SK-N-DZ (cell line): ENCODE data around the gene ALKBH8. TPM values are rescaled to one million over a fixed set of nuclear protein-coding genes. Genes with fewer than 3 reads are reported as not detected.

Experiments used
- DNase-seq: peaks from one replicate; pipeline ENCODE4 v3.0.0-alpha.2; 2015; ENCODE audit warnings: low spot score
- polyA plus RNA-seq, 2 experiments: library from polyadenylated mRNA; depleted of rRNA; stranded (reverse); fragments of >200 nt; gene quantifications; 2 replicates each; pipeline ENCODE4 v1.2.3, GENCODE V29; 2014

ALKBH8 gene, protein sequence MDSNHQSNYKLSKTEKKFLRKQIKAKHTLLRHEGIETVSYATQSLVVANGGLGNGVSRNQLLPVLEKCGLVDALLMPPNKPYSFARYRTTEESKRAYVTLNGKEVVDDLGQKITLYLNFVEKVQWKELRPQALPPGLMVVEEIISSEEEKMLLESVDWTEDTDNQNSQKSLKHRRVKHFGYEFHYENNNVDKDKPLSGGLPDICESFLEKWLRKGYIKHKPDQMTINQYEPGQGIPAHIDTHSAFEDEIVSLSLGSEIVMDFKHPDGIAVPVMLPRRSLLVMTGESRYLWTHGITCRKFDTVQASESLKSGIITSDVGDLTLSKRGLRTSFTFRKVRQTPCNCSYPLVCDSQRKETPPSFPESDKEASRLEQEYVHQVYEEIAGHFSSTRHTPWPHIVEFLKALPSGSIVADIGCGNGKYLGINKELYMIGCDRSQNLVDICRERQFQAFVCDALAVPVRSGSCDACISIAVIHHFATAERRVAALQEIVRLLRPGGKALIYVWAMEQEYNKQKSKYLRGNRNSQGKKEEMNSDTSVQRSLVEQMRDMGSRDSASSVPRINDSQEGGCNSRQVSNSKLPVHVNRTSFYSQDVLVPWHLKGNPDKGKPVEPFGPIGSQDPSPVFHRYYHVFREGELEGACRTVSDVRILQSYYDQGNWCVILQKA
- polyA plus RNA-seq (2014; cell fraction: cytosol; rRNA removed) = 4.5 and 5.3 TPM in 2 replicates
- 4.5 and 5.4 TPM in 2 replicates for polyA plus RNA-seq (2014; cell fraction: nucleus; rRNA removed)

DNA sequence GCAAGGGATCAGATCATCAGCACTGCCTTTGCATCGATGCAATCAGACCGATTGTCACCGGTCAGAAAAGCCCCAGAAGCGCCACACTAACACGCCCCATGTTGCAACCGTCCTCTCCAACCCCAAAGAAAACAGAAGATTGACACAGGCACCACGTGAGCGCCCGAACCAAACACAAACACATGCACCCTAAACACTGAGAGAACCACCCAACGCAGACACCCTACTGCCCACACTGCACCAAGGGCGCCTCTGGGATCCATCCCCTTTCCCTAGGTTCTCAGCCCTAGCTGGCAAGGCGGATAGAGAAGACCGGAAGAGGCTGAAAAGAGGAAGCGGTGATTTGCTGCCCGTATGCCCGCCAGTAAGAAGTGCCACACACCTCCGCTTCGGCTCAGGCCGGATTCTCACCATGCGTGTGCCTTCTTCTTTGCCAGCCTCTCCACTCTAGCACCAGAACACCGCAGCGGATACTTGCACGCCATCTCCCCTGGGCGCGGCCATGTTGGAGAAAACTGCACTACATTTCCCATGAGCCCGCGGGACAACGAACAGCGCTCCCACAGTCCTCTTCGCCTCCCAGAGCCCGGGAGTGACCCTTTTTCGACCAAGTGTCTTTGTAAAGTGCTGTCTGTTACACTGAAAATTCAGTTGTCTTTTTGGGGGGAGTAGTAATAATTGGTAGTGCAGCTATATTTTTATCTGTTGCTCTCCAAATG is at the start of gene ALKBH8:
Gene ALKBH8, minus strand, starts transcription at position 517 of the 719 bp plus-strand sequence. CDS start 4,842 bp downstream, outside the sequence.
- peak; percentile 34 for DNase-seq

GRCh38 chr11:107612445-107612844 is 46.9 kb upstream of the ALKBH8 start:
- no peak for DNase-seq

GRCh38 chr11:107609400-107610218 is 44.1 kb upstream of the ALKBH8 start:
- no peak for DNase-seq

DNA sequence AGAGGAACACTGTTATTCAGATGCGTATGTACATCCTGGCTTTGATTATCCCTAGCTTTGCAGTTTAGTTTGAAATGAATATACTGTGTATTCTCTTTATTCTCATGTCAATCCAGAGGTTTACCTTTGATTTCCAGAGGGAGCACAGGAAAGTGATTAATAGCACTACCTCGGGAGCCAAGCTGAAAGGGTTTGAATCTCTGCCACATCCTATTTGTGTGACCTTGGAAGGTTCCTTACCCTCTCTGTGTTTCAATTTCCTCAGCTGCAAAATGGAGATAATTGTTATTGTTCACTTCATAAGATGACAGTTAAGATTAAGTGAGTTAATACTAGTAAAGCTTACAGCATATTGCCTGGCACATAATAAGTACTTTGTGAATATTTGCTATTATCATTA is 43.3 kb upstream of the ALKBH8 start:
- no peak for DNase-seq

DNA sequence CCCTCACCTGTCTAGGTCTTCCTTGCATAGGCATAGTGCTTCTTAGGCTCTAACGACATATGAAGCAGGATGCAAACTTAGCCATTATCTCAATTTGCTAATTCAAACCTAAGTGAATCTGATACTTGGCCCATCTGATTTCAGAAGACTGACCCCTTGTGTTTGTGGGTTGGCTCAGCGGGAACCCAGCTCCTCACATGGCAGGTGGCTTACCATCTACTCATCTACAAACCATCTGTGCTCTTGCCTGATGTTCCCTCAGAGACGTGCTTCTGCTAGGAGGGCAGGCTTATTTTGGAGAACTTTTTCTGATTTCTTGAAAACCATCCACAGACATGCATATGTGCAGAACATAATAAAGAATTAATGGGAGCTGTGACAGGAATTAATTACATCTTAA is 40.6 kb upstream of the ALKBH8 start:
- DNase-seq = no peak

DNA sequence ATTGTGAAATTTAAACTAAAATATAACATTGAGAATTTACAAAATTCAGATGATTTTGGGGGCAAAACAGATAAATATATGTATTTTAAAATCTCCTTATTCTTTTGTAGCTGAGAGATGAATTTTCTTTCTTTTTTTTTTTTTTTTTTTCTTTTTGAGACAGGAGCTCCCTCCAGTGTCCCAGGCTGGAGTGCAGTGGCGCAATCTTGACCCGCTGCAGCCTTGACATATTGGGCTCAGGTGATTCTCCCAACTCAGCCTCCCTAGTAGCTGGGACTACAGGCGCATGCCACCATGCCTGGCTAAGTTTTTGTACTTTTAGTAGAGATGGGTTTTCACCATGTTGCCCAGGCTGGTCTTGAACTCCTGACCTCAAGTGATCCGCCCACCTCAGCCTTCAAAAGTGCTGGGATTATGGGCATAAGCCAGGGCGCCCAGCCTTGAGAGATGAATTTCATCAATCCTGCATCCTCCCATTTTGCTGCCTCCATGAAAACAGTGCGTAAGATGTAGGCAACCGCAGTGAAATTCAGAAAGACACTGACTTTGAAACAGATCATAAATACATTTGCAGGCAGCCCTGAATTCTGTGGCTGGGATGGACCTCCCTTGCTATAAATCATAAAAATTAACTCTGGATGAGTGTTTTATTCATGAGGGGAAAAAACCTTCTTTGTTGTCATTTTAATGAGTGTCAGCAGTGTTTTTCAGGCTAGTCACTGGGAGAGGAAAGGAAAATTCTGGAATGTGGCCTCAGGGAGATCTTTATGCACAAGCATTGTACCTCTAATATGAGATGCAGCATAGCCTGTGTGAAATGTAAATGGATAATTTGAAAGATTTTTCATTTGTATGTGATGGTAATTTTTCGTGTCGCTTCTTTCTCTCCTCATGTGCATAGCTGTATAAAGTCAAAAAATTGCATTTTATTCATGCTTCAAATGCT is 39.8 kb upstream of the ALKBH8 start:
- no peak for DNase-seq

DNA sequence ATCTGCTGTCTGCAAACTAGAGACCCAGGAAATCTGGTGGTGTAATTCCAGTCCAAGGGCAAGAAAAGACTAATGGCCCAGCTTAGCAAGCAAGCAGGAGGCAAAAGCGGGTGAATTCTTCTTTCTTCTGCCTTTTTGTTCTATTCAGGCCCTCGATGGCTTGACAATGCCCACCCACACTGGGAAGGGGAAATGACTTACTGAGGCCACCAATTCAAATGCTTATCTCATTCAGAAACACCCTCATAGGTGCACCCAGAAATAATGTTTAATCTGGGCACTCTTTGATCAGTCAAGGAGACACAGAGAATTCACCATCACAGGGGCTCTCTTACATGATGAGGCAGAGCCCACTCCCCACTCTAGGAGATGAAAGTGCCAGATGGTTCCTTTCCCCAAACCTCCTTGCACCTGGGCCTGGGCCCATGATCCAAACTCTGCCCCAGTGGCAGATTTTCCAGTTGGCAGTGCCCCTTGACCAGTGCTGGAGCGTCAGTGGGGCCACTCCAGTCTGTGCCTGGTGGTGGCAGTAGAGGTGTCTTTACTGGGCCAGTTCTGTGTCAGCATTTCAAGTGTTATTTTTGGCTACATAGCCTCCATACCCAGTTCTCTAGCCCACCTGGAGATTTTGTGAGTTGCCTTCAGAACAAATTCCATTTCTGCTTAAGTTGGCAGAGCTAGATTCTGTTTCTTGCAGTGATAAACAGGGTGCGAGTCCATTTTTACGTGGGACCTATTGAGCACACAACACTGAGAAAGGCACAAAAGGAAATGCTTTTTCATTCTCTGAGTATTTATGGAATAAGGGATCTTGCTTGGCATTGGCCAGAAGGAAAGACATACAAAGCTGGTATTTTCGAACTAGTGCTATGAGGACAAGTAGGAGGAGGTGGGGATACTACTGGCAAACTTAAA is 32.9 kb upstream of the ALKBH8 start:
- DNase-seq = no peak

- no peak for DNase-seq
Observed at GRCh38 chr11:107594736-107595135, 29.2 kb upstream of the ALKBH8 start.

DNA sequence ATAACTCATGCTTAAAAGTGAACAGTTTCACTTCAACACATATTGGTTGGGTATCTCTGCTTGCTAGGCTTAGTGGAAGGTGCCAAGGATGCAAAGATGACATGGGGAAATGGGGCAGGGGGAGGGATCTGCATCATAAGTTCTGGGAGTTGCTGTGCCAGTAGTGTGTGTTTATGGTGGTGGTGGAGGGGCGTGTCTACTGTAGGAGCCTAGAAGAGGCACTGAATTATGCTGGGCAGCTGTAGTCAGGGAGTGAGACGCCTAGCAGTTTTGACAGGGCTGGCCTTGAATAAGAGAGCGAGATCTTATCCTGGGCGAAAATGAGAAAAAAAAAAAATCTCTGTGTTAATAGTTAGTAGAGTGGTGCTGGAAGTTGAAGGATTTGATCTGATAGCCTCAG is 28.4 kb upstream of the ALKBH8 start:
- DNase-seq = peak; percentile 9

DNA sequence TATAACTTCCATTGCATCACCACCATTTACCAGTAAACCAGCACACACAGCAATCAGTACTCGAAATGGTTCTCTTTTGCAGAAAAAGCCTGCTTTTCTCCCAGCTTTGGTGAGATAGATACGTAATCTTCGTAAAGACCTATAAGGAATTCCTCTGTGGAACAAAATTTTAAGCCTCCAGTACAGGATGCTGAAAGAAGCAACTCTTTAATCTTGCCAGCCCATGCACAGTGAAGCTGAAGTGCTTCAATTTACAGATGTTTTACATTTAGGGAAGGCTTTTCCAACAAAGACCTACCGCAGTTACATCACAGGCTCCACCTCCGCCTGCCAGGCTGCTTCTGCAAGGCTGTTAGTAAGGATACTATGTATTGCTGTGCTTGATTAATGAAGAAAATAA is 27.3 kb upstream of the ALKBH8 start:
- DNase-seq = no peak

DNA sequence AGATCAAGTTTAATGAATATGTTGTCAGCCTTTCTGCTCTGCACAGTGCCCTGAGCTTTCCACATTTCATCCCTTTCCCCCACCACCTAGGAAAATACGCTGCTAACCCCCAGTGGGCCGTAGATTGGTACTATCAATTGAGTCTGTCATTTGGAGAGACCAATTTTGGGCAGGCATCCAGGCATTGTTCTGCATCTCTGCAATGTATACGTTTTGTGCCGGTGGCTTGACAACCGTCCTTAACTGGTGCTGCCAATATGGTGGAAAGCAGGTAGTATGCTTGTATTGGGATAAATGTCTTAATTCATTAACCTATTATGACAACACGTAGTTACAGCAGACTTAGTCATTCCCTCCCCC is 26.7 kb upstream of the ALKBH8 start:
- DNase-seq = no peak

GRCh38 chr11:107591378-107592230 is 26.1 kb upstream of the ALKBH8 start:
- DNase-seq = peak; percentile 1

GRCh38 chr11:107590460-107591377 is 25.2 kb upstream of the ALKBH8 start, which contains the start of gene ELMOD1:
ELMOD1 (plus strand) TSS chr11:107591147; CDS start chr11:107618190, 27,043 bp downstream.
- DNase-seq = peak; percentile 40

- no peak for DNase-seq
Observed at GRCh38 chr11:107587306-107587979, 21.9 kb upstream of the ALKBH8 start.

DNA sequence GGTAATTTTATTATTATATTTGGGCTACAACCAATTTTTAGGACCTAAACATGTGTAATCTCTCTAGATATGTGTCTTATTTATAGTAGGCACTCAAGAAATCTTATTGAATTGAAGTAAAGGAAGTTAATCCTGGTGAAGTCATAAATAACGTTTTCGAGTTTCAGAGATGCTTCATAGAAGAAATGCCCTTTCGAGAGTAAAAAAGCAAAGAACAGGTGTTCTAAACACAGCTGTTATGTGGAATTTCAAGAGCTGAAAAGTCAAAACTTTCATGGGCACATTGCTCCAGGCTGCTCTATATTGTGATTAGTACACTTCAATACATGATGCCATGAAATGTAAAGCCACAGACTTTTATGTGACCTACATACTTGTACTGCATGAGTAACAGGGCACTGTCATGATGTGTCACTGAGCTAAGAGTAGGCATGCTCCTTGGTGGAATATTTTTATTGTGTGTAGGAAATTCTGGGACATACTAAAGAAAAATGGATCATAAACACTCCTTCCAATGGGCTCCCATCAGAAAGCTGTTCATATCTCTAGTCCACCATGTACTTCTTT is 18.2 kb upstream of the ALKBH8 start:
- DNase-seq = no peak

GRCh38 chr11:107581147-107581546 is 15.6 kb upstream of the ALKBH8 start:
- no peak for DNase-seq
